ENCODE data around the gene SUSD1. TPM values are rescaled to one million over a fixed set of nuclear protein-coding genes. Genes with fewer than 3 reads are reported as not detected.

SUSD1 gene
- polyA plus RNA-seq, 1 donor (not counting 4 experiments of a cell fraction or from before 2014, with no cell fraction given) = 3.6 TPM

GRCh38 chr9:112094241-112094640, 80.9 kb downstream of the SUSD1 start:
- no peaks in the 10 kb centered on the region for H3K27me3 ChIP-seq (ENCODE audit: control insufficient read depth, extremely low read depth, insufficient read depth, low read length)
- no peak overlapping the region for H3K27ac ChIP-seq (ENCODE audit: control insufficient read depth, insufficient read depth, low read length)
- no peak overlapping the region for H3K4me3 ChIP-seq (ENCODE audit: control insufficient read depth in 2 of 3, extremely low read depth in 1 of 3, insufficient read depth in 2 of 3, low read depth in 1 of 3, low read length in 3 of 3)
- H3K9ac ChIP-seq (ENCODE audit: control insufficient read depth, extremely low read depth, insufficient read depth, low read length) = no peak overlapping the region
- no peaks in the 10 kb centered on the region for H3K79me2 ChIP-seq (ENCODE audit: control insufficient read depth, insufficient read depth, low read length)
- DNase-seq (ENCODE audit: low read depth, low spot score) = no peak
- no peaks in the 10 kb centered on the region for H3K4me1 ChIP-seq (ENCODE audit: control insufficient read depth, extremely low read depth, insufficient read depth, low read length)
- H3K36me3 ChIP-seq (ENCODE audit: control insufficient read depth in 2 of 2, extremely low read depth in 1 of 2, insufficient read depth in 2 of 2, low read length in 2 of 2) = no peaks in the 10 kb centered on the region
- FAIRE-seq = no peak
- no peak overlapping the region for H3K4me2 ChIP-seq (ENCODE audit: control insufficient read depth, extremely low read depth, insufficient read depth, low read depth, low read length)
- no peaks in the 10 kb centered on the region for H3K9me1 ChIP-seq (ENCODE audit: control insufficient read depth, extremely low read depth, insufficient read depth, low read length)
- no peaks in the 10 kb centered on the region for H4K20me1 ChIP-seq (ENCODE audit: control insufficient read depth, extremely low read depth, insufficient read depth, low read length)
- dilution Hi-C loops (cut with MboI; ENCODE audit: extremely low pct_ligation_motif_present, low sequenced_read_pairs) = no loop called here
- TF ChIP-seq EZH2 (IDR thresholded peaks at IDR 0.05; ENCODE audit: low read length) = no peak
- no peaks in the 10 kb centered on the region for H3K9me3 ChIP-seq (ENCODE audit: control insufficient read depth, low read depth, low read length)
- H2AFZ ChIP-seq (ENCODE audit: control insufficient read depth, low read length) = no peak overlapping the region

DNA sequence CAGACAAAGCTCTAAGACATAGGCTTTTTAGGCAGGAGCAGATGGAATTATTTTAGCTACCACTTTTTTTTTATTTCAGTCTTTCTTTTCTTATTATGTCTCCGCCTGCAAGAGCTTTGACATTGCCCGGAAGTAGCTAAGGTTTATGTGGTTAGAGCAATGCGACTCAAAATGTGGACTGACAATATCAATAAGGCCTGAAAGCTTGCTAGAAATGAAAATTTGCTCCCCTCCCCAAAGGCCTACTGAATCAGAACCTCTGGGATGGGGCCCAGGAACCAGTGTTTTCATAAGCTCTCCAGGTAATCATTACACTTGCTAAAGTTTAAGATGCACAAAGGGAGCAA, 81.3 kb downstream of the SUSD1 start:
- Histone ChIP-seq H3K27ac (ENCODE audit: control insufficient read depth, insufficient read depth, low read length) (no peak overlapping the region), H4K20me1 (ENCODE audit: control insufficient read depth, extremely low read depth, insufficient read depth, low read length) (no peaks in the 10 kb centered on the region), H3K79me2 (ENCODE audit: control insufficient read depth, insufficient read depth, low read length) (no peaks in the 10 kb centered on the region), H3K27me3 (ENCODE audit: control insufficient read depth, extremely low read depth, insufficient read depth, low read length) (no peaks in the 10 kb centered on the region), H3K36me3 (ENCODE audit: control insufficient read depth in 2 of 2, extremely low read depth in 1 of 2, insufficient read depth in 2 of 2, low read length in 2 of 2) (no peaks in the 10 kb centered on the region), H3K9me3 (ENCODE audit: control insufficient read depth, low read depth, low read length) (no peaks in the 10 kb centered on the region), H3K9ac (ENCODE audit: control insufficient read depth, extremely low read depth, insufficient read depth, low read length) (no peak overlapping the region), H2AFZ (ENCODE audit: control insufficient read depth, low read length) (no peak overlapping the region), H3K4me3 (ENCODE audit: control insufficient read depth in 2 of 3, extremely low read depth in 1 of 3, insufficient read depth in 2 of 3, low read depth in 1 of 3, low read length in 3 of 3) (no peak overlapping the region), H3K9me1 (ENCODE audit: control insufficient read depth, extremely low read depth, insufficient read depth, low read length) (no peaks in the 10 kb centered on the region), H3K4me2 (ENCODE audit: control insufficient read depth, extremely low read depth, insufficient read depth, low read depth, low read length) (no peak overlapping the region), H3K4me1 (ENCODE audit: control insufficient read depth, extremely low read depth, insufficient read depth, low read length) (no peaks in the 10 kb centered on the region)
- FAIRE-seq = no peak
- DNase-seq (ENCODE audit: low read depth, low spot score) = no peak
- dilution Hi-C loops (cut with MboI; ENCODE audit: extremely low pct_ligation_motif_present, low sequenced_read_pairs) = no loop called here
- no peak for TF ChIP-seq CTCF (optimal IDR thresholded peaks at IDR 0.05 in 1 of 3, IDR thresholded peaks at IDR 0.05 in 1 of 3, conservative IDR thresholded peaks at IDR 0.05 in 1 of 3; ENCODE audit: extremely low read depth in 1 of 3, insufficient read depth in 2 of 3, low read length in 3 of 3)
- no peak for TF ChIP-seq EZH2 (IDR thresholded peaks at IDR 0.05; ENCODE audit: low read length)

DNA sequence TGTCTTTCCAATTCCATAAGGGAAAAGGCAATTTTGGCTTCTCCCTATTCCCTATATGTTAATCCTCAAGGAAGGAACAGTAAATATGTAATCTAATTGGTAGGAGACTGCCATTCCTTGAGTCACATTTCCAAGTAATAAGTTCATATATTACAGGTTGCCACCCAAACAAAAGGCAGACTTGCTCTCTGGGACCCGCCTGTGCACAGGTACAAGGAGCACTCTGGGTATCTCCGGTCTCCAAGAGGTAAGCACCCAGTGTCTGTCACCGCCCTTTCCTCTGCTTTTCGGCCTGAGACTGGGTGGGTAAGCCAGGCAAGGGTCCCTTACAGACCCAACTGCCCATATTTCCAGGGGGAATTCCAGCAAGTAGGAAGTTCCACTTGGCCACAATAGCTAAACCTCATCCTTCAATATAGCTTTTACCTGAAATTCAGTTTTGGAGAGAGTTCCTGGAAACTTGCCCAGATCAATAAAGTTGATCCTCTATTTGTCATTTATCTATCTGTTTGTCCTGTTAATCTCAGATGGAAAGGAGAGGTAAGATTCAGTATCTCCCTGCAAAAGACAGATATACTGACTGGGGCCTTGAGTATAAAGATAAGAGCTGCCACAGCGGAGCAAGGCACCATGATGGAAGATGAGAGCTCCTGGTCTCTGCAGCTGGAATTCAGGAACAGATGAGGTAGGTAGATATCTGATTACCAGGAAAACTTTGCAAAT, 81.8 kb downstream of the SUSD1 start:
- Histone ChIP-seq H2AFZ (ENCODE audit: control insufficient read depth, low read length) (no peak overlapping the region), H3K4me1 (ENCODE audit: control insufficient read depth, extremely low read depth, insufficient read depth, low read length) (no peaks in the 10 kb centered on the region), H3K27ac (ENCODE audit: control insufficient read depth, insufficient read depth, low read length) (no peak overlapping the region), H3K27me3 (ENCODE audit: control insufficient read depth, extremely low read depth, insufficient read depth, low read length) (no peaks in the 10 kb centered on the region), H3K4me2 (ENCODE audit: control insufficient read depth, extremely low read depth, insufficient read depth, low read depth, low read length) (no peak overlapping the region), H3K36me3 (ENCODE audit: control insufficient read depth in 2 of 2, extremely low read depth in 1 of 2, insufficient read depth in 2 of 2, low read length in 2 of 2) (no peaks in the 10 kb centered on the region), H3K9ac (ENCODE audit: control insufficient read depth, extremely low read depth, insufficient read depth, low read length) (no peak overlapping the region), H3K9me3 (ENCODE audit: control insufficient read depth, low read depth, low read length) (no peaks in the 10 kb centered on the region), H3K79me2 (ENCODE audit: control insufficient read depth, insufficient read depth, low read length) (no peaks in the 10 kb centered on the region), H3K9me1 (ENCODE audit: control insufficient read depth, extremely low read depth, insufficient read depth, low read length) (no peaks in the 10 kb centered on the region), H4K20me1 (ENCODE audit: control insufficient read depth, extremely low read depth, insufficient read depth, low read length) (no peaks in the 10 kb centered on the region), H3K4me3 (ENCODE audit: control insufficient read depth in 2 of 3, extremely low read depth in 1 of 3, insufficient read depth in 2 of 3, low read depth in 1 of 3, low read length in 3 of 3) (no peak overlapping the region)
- no peak for TF ChIP-seq CTCF (optimal IDR thresholded peaks at IDR 0.05 in 1 of 3, IDR thresholded peaks at IDR 0.05 in 1 of 3, conservative IDR thresholded peaks at IDR 0.05 in 1 of 3; ENCODE audit: extremely low read depth in 1 of 3, insufficient read depth in 2 of 3, low read length in 3 of 3)
- no peak for TF ChIP-seq EZH2 (IDR thresholded peaks at IDR 0.05; ENCODE audit: low read length)
- DNase-seq (ENCODE audit: low read depth, low spot score) = no peak
- no peak for FAIRE-seq
- dilution Hi-C loops (cut with MboI; ENCODE audit: extremely low pct_ligation_motif_present, low sequenced_read_pairs) = no loop called here

Measured in keratinocyte (primary cell).